GM12878 (cell line): Measurements from ENCODE around the gene SNN.

Experiments used
- CREB1 ChIP-seq: IDR thresholded peaks from 2 replicates; pipeline ENCODE4 v1.6.1; 2012; ENCODE audit warnings: low read depth, mild to moderate bottlenecking, inconsistent platforms
- CTCF ChIP-seq, 3 experiments: IDR thresholded peaks in 2 of 3; conservative IDR thresholded peaks in 1 of 3; 2 replicates each; pipeline ENCODE4 v1.5.1; 2011; ENCODE audit warnings: low read depth in 3 of 3, low read length in 3 of 3, mild to moderate bottlenecking in 3 of 3, control low read depth in 2 of 3, moderate library complexity in 2 of 3, inconsistent platforms in 1 of 3, mixed read lengths in 1 of 3; ENCODE audit not compliant: control insufficient read depth in 2 of 3, insufficient read depth in 1 of 3; ENCODE audit errors: extremely low read depth in 1 of 3
- GATAD2B ChIP-seq: fragments of 450-650 bp; conservative IDR thresholded peaks from 2 replicates; pipeline ENCODE4 v1.6.1; 2017; ENCODE audit warnings: low read depth, mild to moderate bottlenecking, moderate library complexity
- JUND ChIP-seq: IDR thresholded peaks from 2 replicates; pipeline ENCODE4 v1.6.1; 2012; ENCODE audit warnings: low read depth, mild to moderate bottlenecking, low read length, improper control_type of control experiment, moderate library complexity
- POLR2AphosphoS5 ChIP-seq: IDR thresholded peaks from 2 replicates; pipeline ENCODE4 v1.6.1; 2011; ENCODE audit warnings: mild to moderate bottlenecking, low read length, inconsistent platforms
- TAF1 ChIP-seq: IDR thresholded peaks from 2 replicates; pipeline ENCODE4 v1.6.1; 2011; ENCODE audit warnings: mild to moderate bottlenecking, low read depth, low read length, borderline replicate concordance
- YY1 ChIP-seq: IDR thresholded peaks from 2 replicates; pipeline ENCODE4 v1.6.1; 2011; ENCODE audit warnings: low read depth, mild to moderate bottlenecking, low read length

DNA sequence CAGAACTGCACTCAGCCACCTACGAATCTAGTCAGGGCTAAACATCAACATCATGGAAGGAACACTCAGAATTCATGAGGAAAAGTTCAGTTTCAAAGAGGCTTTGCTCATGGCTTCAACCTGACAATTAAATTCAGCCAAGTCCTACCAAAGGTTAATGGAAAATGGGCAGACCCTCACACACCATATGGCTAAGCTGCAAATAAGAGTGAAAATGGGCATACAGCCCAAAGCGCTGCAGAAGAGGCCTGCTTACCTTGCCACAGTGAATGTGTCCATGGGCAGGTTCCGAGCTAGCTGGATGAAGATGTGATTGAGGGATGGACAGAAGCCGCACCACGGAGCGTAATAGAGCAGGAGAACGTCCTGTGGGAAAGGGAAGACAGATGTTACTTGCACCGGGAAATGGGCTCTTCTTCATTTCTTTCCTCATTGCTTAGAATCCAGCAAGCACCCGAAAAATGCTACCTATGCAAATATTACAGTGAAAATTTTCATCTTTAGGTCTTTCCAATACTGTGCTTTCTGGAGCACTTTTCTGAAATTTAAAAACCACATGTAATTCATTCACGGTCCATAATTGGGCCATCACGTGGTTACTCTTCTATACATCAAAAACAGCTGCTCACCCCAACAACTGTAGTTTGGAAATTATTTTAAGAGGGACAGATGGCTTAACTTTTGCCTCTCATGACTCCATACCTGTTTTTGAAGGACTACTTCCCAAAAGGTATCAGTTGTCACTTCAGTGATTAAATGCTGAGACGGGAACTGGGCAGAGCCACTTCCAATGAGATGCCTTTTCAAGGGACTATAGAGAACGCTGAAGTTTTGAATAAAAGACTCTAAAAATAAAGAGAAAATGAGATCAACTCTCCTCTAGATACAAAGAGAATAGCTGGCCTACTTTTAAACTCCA is 19.6 kb downstream of the SNN start:
- TF ChIP-seq CREB1 (no peak), POLR2AphosphoS5 (no peak), JUND (no peak), CTCF (IDR thresholded peaks at IDR 0.05 in 2 of 3, conservative IDR thresholded peaks at IDR 0.05 in 1 of 3; ENCODE audit: control insufficient read depth in 2 of 3, extremely low read depth in 1 of 3, insufficient read depth in 1 of 3, low read depth in 3 of 3, low read length in 3 of 3) (no peak), GATAD2B (no peak), TAF1 (no peak), YY1 (no peak)
